Endothelial cell (in vitro differentiated cells): Measurements from ENCODE around the gene RAB29. TPM values are rescaled to one million over a fixed set of nuclear protein-coding genes. Genes with fewer than 3 reads are reported as not detected.

Experiments
- DNase-seq: peaks from one replicate; pipeline ENCODE4 v3.0.0; 2021; ENCODE audit warnings: low spot score
- H3K27ac Mint-ChIP-seq: one replicate; pipeline ENCODE4 v1.8.0; 2021; ENCODE audit warnings: mixed read lengths, inconsistent platforms; ENCODE audit not compliant: unreplicated experiment
- H3K27me3 Mint-ChIP-seq: one replicate; pipeline ENCODE4 v1.8.0; 2021; ENCODE audit warnings: mild to moderate bottlenecking, moderate library complexity, mixed read lengths, inconsistent platforms; ENCODE audit not compliant: unreplicated experiment
- H3K36me3 Mint-ChIP-seq: one replicate; pipeline ENCODE4 v1.8.0; 2021; ENCODE audit warnings: mild to moderate bottlenecking, low read depth, mixed read lengths, inconsistent platforms; ENCODE audit not compliant: unreplicated experiment
- H3K4me1 Mint-ChIP-seq: one replicate; pipeline ENCODE4 v1.8.0; 2021; ENCODE audit warnings: mild to moderate bottlenecking, mixed read lengths, inconsistent platforms; ENCODE audit not compliant: unreplicated experiment
- H3K4me3 Mint-ChIP-seq: one replicate; pipeline ENCODE4 v1.8.0; 2021; ENCODE audit warnings: mild to moderate bottlenecking, mixed read lengths, inconsistent platforms; ENCODE audit not compliant: unreplicated experiment
- H3K9me3 Mint-ChIP-seq: one replicate; pipeline ENCODE4 v1.8.0; 2021; ENCODE audit warnings: mixed read lengths, inconsistent platforms; ENCODE audit not compliant: unreplicated experiment
- total RNA-seq: library from RNA; stranded (reverse); fragmentation: NEBNext Ultra II Directional; extraction: Animal tissue kit (Norgen Biotek cat#: 25700); gene quantifications from one replicate; pipeline ENCODE4 v1.2.1, GENCODE V29; 2021; ENCODE audit not compliant: unreplicated experiment
- TF ChIP-seq, protein P1 (sequence below): fragments of 200-600 bp; sonication (generic); IDR thresholded peaks from one replicate; pipeline ENCODE4 v1.5.0; 2021; ENCODE audit warnings: antibody characterized with exemption; ENCODE audit not compliant: unreplicated experiment

Gene RAB29
- total RNA-seq, 1 donor from 2014 or later, result 19.4 TPM

DNA sequence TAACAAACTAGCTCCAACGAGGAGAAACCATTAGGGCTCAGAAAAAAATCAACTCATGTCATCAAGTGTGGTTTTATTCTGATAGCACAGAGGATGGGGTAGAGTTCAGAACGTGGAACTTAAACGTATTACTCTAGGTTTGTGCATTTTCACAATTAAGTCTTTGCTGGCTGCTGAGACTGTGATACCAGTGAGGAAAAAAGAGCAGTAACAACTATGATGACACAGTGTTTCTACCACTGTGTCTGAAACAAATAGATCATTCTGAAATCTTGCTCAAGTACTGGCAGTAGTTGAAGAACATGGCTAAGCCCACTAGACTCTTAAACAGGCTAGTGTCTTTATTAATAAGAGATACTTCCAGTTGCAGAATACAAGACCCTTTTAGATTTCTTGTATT lies 56.3 kb downstream of the RAB29 start:
- TF ChIP-seq, protein P1, sequence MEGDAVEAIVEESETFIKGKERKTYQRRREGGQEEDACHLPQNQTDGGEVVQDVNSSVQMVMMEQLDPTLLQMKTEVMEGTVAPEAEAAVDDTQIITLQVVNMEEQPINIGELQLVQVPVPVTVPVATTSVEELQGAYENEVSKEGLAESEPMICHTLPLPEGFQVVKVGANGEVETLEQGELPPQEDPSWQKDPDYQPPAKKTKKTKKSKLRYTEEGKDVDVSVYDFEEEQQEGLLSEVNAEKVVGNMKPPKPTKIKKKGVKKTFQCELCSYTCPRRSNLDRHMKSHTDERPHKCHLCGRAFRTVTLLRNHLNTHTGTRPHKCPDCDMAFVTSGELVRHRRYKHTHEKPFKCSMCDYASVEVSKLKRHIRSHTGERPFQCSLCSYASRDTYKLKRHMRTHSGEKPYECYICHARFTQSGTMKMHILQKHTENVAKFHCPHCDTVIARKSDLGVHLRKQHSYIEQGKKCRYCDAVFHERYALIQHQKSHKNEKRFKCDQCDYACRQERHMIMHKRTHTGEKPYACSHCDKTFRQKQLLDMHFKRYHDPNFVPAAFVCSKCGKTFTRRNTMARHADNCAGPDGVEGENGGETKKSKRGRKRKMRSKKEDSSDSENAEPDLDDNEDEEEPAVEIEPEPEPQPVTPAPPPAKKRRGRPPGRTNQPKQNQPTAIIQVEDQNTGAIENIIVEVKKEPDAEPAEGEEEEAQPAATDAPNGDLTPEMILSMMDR, result no peak
- no peak for DNase-seq
- Mint-ChIP-seq H3K4me1 (no peaks in the 10 kb centered on the region), H3K9me3 (no peaks in the 10 kb centered on the region), H3K4me3 (no peak overlapping the region), H3K27me3 (peaks cover 1% of the 10 kb centered on the region), H3K36me3 (peaks cover 24% of the 10 kb centered on the region), H3K27ac (no peak overlapping the region)

Other genes starting within 250 kb of the RAB29 start
- 57.1 TPM for gene ELK4, start 143.5 kb downstream of the RAB29 start, total RNA-seq
- 9.2 TPM for gene SLC45A3, start 95.0 kb downstream of the RAB29 start, total RNA-seq
- 170 TPM for gene NUCKS1, start 25.3 kb downstream of the RAB29 start, total RNA-seq
- 35.2 TPM for gene SLC41A1, start 37.7 kb upstream of the RAB29 start, total RNA-seq
- gene PM20D1, start 74.7 kb upstream of the RAB29 start, total RNA-seq, result not detected
- gene SLC26A9, start 168.0 kb upstream of the RAB29 start, total RNA-seq, result not detected
- not detected for gene RAB7B, start 227.9 kb upstream of the RAB29 start, total RNA-seq
- not detected for gene CTSE, start 248.4 kb upstream of the RAB29 start, total RNA-seq